NCI-H2196 treated with DMSO at 0.1 percent for 48 hours (cell line): ENCODE results near the gene SUPT20HL1.
"Not testable (repeated sequence)": the region's sequence is repeated elsewhere in the genome, so short reads cannot be mapped to it uniquely, and the experiment has no call there.

Source experiments
- DNase-seq: peaks from one replicate; lab custom pipeline; 2025; ENCODE audit not compliant: unreplicated experiment; lab: John Stamatoyannopoulos, UW

Gene SUPT20HL1

DNA sequence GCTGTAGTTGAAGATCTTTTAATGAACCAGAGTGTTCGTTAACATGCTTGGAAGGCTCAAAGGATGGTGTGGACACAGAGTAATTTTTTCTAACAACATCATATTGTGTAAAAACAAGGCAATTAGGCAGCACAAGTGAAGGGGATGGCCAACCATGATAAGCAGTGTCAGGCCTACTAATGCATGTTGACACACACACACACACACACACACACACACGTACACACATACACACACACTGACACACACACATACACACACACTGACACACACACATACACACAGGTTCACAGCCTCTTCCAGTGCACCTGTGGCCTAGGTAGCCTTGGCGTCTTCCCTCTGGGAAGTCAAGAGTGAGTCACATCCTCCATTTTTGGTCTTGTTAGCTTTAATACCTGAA is at the start of gene SUPT20HL1:
TSS of gene SUPT20HL1 (plus strand) at position 368 of the 400 bp plus-strand sequence. CDS start 2,122 bp downstream, outside the sequence.
- no peak for DNase-seq

DNA sequence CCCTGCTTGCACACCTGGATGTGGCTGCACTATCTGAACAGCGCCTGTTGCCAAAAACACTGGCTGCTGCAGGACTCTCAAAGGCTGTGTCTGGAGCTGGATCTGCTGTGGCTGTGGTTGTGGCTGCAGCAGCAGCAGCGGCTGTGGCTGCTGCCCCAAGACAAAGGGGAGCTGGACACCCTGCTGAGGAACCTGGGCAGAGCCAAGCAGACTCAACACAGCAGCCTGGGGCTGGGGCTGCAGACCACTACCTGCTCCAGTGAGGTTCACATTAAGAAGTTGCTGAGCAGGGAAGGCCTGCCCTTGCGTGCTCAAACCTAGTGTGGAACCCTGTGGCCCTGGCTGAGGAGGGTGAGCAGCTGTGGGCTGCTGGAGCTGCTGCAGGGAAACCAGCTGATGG is 49.5 kb upstream of the SUPT20HL1 start:
- not testable (repeated sequence) for DNase-seq

DNA sequence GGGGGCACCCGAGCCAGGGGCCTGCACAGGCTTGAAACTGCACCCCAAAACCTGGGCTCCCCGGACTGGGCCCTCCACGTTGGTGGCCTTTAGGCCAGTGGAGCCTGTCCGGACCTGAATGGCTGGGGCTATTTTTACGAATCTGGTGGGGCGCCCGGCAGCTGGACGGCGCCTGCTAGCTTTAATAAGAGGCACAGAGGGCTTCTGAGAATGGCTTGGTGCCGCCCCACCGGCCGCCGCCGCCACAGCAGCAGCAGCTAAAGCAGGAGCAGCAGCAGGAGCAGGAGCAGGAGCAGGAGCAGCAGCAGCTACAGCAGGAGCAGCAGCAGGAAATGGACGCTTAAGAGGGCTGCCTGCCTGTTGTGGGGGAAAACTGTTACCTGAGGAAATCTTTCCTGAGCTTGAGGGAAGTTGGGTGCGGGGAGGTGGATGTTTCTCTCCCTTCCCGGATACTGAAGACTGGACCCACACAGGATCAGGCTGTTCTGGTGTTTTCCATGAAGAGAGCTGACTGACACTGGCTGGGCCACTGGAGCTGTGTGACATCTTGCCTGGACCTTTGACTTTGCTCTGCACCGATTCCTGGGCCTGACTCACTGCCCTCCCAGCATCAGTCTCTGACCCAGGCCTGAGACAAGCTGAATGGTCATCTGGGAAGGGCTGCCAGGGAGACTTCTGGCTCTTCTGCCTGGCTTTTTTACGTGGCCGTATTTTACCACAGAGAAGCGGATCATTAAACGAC is 48.8 kb upstream of the SUPT20HL1 start:
- not testable (repeated sequence) for DNase-seq

DNA sequence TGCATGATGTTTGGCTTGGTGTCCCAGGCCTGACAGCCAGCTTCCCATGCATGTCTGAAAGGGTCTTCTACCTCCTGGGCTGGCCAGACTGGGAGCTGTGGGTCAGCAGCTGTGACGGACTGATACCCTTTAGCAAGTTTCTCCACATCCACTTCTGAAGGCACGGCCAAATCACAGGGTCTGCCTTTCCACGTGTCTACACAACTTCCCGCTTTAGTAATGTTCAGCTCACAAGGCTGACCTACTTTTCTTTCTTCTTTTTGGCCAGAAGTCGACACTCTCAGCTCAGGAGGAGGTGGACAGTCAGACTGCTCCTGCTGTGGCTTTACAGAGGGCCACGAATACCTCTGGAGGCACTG is 48.2 kb upstream of the SUPT20HL1 start:
- DNase-seq = not testable (repeated sequence)

DNA sequence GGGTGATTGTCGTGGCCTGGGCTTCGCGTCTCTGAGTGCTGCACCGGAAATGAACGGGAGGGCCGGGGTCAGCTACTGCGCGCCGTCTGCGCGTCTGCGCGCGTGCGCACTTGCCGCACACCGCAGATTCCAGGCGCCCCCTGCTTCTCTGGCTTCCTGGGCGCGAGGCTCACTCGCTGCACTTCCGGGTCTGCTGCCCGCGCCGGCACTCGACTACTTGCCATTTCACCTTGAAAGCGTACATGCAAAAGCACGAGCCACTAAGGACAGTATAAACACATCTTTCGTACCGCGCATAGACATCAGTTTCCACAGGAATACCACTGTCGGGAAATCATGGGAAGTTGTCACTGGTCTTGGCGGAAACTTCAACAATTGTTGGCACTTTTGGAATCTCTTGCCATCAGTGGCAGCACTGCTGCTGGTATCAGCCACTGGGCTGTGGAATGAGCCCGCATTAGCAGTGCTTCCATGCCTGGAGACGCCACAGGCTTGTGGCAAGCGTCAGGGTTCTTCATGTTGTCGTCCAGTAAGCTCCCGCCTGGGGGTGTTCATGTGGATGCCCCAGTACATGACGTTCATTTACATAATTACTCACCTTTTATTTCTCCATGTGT is 46.3 kb upstream of the SUPT20HL1 start, which contains the start of gene SUPT20HL2:
TSS of gene SUPT20HL2 (minus strand) at position 51 of the 617 bp plus-strand sequence. CDS start 754 bp downstream, outside the sequence.
- no peak for DNase-seq

DNA sequence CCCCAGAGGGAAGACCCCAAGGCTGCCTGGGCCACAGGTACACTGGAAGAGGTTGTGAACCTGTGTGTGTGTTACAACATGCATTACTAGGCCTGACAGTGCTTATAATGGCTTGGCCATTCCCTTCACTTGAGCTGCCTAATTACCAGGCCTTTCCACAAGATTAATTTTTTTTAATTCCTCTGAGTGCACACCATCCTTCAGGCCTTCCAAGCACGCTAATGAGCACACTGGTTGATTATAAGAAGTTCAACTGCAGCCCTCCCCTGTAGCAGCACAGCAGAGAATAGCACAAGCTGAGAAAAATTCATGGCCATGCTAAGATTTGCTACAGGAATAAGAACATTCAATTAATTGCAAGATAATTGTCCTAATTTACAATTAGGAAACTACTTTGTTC is 44.3 kb upstream of the SUPT20HL1 start:
- DNase-seq = no peak

DNA sequence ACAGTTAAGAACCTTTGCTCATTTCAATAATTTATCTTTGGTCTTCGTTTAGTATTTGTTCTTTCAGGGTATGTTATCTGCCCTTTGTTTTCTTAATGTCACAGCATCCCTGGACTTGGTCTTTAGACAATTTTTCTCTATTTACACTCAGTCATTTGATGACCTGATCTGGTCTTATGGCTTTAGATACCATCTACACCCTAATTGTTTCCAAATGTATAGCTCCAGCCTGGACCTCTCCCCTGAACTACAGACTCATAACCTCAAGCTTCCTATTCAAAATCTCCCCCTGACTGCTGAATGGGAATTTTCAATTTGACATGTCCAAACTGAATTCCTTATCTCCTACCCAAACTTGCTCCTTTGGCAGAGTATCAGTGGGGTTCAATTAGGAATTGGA is 42.9 kb upstream of the SUPT20HL1 start:
- no peak for DNase-seq

DNA sequence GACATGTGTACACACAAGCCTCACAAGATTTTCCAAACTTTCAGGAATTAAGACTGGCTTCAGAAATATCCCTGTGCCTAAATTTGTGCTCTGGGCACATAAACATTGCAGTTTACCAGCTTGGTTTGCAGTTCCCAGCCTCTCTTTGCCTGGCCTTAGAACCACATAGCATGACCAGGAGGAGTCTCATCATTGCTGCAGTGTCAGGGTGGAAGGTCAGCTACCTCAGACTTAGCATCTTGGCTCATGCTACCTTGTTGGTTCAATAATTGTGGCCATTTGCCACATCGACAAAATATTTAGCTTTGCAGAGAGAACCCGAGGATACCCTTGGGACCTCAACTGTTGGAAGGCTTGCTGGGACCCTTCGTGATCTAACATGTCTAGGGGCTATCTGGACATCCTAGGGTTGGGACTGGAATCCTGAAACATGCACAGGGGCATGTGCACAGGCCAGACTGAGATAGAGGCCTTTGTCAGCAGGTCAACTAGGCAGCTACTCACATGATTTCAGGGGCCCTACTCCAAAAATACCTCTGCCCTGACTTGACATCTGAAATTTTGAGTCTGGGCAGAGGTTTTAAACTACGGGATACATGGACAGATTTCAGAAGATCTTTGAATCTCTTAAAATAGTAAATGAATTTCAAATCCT is 38.6 kb upstream of the SUPT20HL1 start:
- no peak for DNase-seq

DNA sequence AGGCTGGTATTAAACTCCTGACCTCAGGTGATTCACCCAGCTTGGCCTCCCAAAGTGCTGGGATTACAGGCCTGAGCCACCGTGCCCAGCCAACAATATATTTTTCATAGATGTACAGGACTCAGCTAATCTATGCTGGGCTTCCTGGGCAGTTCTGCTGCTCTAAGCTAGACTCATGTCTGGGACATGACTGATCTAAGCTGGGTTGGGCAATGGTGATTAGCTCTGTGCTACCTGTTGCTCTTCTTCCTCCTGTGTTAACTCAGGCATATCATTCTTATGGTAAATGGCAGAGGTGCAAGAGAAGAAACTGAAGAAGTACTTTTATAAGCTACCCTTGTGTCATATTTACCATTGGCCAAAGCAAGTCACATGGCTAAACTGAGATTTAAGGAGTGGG is 35.2 kb upstream of the SUPT20HL1 start:
- no peak for DNase-seq

DNA sequence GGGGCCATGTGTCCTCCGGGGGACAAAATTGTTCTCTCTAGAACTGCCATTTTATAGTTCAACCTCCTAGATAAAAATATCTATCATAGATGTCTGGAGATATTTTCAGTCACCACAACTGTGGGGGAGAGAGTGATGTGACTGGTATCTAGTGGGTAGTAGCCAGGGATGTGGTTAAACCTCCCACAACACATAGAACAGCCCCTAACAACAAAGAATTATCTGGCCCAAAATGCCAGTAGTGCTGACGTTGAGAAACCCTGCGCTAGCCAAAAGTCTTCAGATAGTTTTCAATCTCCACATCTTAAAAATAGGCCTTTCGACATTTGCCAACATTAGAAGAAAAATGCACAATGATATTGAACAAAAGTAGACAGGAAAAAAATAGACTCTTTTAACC is 27.6 kb upstream of the SUPT20HL1 start:
- no peak for DNase-seq

DNA sequence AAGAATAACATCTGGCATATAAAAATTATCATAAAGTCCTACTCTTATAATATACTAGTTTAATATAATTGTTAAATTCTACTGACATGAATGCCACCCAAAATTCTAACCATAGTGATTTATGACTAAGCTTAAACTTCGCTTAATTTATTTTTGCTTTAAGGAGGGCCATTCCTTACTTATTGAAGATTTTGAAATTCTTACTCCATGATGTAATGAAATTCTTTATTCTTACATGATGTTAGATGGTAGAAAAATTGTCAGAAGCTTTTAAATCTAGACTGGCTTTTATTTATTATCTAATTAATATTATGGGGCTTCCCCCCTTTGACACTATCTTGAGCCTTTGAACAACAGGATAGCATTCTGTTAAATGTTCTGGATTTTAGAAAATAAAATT is 27.1 kb upstream of the SUPT20HL1 start:
- DNase-seq = no peak

DNA sequence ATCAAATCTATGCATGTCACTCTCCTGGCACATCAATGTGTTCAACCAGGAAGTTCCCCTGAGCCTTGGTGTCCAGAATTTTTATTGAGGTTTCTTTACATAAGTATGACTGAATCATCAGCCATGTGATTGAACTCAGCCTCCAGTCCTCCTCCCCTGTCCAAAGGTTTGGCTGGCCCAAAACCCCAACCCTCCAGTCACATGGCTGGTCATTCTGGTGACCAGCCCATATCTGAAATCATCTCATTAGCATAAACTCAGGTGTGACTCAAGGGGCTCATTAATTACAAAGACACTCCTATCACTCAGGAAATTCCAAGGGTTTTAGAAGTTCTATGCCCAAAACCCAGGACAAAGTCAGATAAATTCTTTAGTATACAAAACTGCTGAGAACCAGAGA is 26.0 kb upstream of the SUPT20HL1 start:
- no peak for DNase-seq

DNA sequence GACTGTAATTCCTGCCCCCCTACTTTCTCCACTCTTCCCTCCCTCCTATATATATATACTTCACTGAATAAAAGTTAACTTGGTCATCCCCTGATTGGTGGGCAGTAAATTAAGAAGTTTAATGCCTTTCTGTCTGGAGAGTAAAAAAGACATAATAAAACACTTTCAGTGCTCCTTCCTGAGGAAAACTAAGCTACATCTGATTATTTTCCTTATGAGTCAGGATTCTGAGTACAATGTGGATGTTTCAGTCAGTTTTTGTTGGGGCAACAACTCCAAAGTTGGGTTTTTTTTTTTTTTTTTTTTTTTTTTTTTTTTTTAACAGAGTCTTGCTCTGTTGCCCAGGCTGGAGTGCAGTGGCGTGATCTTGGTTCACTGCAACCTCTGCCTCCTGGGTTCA is 24.6 kb upstream of the SUPT20HL1 start:
- DNase-seq = no peak

DNA sequence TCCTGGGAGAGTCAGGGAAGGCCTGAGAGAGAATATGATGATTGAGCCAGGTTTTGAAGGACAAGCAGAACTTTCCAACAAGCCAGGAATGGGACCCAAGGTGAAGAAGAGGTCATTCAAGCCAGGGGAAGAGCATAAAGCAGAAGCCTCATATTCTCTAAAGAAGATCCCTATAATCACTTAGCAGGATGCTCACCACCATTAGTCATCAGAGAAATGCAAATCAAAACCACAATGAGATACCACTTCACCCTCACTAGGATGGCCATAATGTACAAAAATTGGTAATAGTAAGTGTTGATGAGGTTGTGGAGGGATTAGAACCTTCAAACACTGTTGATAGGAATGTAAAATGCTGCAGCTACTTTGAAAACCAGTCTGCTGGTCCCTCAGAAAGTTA is 20.5 kb upstream of the SUPT20HL1 start:
- DNase-seq = no peak

DNA sequence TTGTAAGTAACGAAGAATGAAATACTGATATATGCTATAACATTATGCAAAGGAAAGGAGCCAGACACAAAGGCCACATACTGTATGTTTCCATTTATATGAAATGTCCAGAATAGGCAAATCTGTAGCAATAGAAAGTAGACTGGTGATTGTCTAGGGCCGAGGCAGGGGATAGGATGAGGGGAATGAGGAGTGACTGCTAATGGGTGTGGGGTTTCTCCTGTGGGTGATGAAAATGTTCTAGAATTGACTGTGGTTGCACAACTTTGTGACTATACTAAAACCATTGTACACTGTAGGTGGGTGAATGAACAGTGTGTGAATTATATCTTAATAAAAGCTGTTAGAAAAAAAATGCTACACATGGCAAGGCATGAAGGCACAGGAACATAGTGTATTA is 19.9 kb upstream of the SUPT20HL1 start:
- DNase-seq = no peak

DNA sequence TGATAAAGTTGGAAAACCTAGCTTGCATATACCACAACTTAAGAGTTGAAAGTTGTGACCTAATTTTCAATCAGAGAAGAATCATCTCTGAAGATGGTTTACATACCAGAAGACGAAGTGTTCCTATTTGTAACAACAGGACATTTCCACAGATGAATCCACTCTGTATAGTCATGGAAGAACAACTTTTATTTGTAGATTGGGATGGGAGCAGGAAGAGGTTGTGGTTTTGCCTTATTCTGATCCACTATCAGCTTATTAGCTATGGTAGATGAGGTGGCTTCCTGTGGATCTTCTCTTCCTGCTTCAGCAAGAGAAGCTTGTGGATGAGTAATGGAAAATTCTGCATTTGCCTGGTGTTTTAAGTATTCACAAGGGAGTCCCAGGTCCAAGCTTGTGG is 18.6 kb upstream of the SUPT20HL1 start:
- no peak for DNase-seq

DNA sequence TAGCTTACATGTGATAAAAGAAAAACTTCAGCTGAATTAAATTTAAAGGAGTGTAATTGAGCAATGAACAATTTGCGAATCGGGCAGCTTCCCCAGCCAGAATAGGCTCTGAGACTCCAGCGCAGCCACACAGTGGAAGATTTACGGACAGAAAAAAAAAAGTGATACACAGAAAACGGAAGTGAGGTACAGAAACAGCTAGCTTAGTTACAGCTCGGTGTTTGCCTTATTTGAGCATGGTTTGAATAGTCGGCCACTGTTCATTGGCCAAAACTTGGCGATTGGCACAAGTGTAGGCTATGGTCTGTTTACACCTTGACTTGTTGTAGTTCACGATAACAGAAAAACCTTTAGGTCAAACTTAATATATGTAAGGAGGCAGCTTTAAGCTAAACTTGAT is 16.7 kb upstream of the SUPT20HL1 start:
- no peak for DNase-seq

DNA sequence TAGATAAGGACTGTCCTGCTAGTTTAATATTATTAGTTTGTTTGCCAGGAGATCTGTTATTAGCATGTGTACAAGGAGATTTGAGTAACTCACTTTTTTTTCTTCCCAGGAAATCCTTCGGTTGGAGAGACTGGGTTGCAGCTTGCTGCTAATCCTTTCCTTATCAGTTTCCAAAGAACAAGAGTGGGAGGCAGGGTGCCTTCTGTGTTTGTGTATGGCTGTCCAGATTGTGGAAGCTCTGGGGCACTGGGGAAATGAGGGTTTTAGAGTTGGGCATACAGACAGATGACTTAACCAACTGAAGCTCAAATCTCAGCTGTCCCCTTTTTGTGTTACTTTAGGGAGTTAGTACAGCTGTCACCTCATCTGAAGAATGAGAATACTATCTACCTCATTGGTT is 12.6 kb upstream of the SUPT20HL1 start:
- DNase-seq = no peak

DNA sequence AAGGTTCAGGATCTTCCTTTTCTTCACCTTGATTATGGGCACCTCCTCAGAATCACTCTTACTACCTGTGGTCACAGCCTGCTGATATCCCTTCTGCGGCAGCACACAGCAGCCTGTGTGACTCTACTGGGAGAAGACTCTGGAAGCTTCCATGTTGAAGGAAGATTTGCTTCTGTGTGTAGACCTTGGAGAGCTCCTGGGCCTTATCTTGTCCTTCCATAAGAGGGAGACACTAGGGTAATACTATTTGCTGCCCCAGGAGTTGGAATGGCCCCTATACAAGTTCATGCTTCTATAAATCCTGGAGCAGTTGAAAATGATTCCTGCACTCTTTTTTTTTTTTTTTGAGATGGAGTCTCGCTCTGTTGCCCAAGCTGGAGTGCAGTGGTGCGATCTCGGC is 10.2 kb upstream of the SUPT20HL1 start:
- no peak for DNase-seq

DNA sequence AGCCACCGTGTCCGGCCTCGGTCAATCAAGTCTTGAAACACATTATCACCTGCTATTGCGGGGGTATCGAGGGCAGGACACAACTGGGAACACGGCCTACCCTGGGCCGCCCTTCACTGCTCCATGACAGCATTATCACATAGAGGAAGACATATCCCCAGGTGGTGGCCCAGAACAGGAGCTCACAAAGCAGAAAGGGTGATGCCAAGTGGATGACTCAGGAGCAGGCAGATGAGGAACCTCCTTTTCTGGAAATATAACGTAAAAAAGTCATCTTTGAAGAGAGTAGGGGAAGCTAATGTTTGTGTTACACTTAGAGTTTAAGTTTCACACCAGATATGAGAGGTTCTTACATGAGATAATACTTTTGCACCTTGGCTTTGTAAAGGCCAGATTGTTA is 5.3 kb upstream of the SUPT20HL1 start:
- DNase-seq = no peak

DNA sequence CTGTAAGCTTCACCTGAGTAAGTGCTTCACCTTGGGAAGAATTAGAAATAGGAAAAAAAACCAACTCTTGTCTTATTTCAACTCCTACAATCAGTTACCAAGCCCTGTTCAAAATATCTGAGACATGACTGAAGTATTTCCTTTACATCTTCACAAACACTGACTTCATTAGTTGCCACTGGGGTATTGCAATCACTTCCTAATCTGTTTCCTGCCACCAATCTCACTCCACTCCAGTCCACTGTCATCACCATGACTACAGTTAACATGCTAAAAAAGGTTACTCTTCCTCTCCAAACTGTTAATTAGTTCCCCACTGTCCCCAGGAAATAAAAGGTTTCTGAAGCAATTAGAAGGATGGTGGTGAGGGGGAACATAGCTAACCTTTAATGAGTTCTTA is 3.3 kb upstream of the SUPT20HL1 start:
- no peak for DNase-seq

DNA sequence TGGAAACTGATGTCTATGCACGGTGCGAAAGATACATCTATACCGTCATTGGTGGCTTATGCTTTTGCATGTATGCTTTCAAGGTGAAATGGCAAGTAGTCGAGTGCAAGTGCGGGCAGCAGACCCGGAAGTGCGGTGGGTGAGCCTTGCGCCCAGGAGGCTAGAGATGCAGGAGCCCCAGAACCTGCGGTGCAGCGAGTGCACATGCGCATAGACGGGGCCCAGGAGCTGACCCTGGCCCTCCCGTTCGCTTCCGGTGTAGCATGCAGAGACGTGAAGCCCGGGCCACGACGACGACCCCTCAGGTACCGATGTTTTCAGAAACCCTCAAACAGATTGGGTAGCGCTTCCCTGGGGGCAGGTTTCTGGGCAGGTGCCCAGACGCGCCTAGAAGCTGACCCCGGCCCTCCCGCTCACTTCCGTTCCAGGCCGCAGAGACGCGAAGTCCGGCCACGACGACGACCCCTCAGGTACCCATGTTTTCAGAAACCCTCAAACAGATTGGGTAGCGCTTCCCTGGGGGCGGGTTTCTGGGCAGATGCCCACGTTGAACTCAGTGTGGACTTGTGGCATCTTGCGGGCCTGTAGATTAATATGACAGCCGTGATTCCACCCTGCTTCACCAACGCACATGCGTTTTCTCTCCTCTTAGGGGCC is 1.8 kb downstream of the SUPT20HL1 start:
- not testable (repeated sequence) for DNase-seq
